Thyroid gland (tissue), 4 donors: ENCODE results near the gene S1PR5.
"Not testable (repeated sequence)": the region's sequence is repeated elsewhere in the genome, so short reads cannot be mapped to it uniquely, and the experiment has no call there.

Experiments used
- POLR2A ChIP-seq, 2 donors: fragments of 450-650 bp; IDR thresholded peaks; one replicate each; pipeline ENCODE4 v1.6.1; 2017; ENCODE audit warnings: antibody characterized with exemption in 2 of 2, mild to moderate bottlenecking in 2 of 2, moderate library complexity in 1 of 2
- TF ChIP-seq, protein P1 (sequence below), 6 experiments: fragments of 200-600 bp in 3 of 6; fragments of 450-650 bp in 3 of 6; sonication (generic) in 3 of 6; IDR thresholded peaks; one replicate each; pipeline ENCODE4 v1.5.1; 2016 to 2019; ENCODE audit warnings: antibody characterized with exemption in 6 of 6, mild to moderate bottlenecking in 2 of 6, inconsistent platforms in 1 of 6, moderate library complexity in 1 of 6

GRCh38 chr19:10526887-10527286, 9.6 kb upstream of the S1PR5 start:
- TF ChIP-seq, protein P1, sequence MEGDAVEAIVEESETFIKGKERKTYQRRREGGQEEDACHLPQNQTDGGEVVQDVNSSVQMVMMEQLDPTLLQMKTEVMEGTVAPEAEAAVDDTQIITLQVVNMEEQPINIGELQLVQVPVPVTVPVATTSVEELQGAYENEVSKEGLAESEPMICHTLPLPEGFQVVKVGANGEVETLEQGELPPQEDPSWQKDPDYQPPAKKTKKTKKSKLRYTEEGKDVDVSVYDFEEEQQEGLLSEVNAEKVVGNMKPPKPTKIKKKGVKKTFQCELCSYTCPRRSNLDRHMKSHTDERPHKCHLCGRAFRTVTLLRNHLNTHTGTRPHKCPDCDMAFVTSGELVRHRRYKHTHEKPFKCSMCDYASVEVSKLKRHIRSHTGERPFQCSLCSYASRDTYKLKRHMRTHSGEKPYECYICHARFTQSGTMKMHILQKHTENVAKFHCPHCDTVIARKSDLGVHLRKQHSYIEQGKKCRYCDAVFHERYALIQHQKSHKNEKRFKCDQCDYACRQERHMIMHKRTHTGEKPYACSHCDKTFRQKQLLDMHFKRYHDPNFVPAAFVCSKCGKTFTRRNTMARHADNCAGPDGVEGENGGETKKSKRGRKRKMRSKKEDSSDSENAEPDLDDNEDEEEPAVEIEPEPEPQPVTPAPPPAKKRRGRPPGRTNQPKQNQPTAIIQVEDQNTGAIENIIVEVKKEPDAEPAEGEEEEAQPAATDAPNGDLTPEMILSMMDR (IDR thresholded peaks at IDR 0.05) = not testable (repeated sequence)
- TF ChIP-seq POLR2A (IDR thresholded peaks at IDR 0.05) = not testable (repeated sequence)
